GM18907 (cell line): ENCODE measurements around the gene CX3CL1.

ENCODE experiments used
- ATAC-seq: cut with Tn5 transposase; IDR thresholded peaks from one replicate; pipeline ENCODE4 v1.9.1; 2021; ENCODE audit warnings: mild to moderate bottlenecking, moderate library complexity; ENCODE audit not compliant: unreplicated experiment

CX3CL1 gene

DNA sequence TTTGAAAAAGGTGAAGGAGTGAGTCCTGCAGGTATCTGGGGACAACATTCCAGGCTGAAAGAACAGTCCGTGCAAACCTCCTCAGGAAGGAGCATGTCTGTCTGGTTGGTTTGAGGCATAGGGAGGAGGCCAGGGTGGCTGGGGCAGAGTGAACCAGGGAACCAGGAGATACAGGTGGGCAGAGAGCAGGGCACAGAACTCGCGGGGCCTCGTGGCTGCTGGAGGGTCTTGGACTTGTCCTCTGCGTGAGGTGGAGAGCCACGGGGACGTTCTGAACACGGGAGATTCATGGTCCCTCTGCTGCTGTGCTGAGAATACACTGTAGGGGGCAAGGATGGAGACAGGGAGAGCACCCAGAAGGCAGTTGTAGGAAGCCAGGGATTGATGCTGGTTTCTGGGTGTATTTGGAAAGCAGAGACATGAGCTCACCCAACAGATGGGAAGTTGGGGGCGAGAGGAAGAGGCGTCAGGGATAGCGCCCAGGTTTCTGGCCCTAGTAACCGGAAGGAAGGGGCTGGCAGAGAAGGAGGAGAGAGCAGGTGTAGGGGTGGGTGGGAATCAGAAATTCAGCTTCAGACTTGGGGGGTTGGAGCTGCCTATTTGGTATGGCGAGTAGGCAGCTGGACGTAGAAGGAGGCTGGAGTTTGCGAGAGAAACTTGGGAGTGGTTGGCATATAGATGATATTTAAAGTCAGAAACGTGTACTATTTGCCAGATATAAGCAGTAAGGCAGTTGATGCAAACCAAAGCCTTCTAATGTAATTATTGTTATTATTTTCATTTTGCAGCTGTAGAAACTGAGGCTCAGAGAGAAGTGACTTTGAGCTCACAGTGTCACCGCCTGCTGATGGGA is 31.9 kb downstream of the CX3CL1 start, which contains the start of gene CCL17:
Gene CCL17 (plus strand): TSS at position 803 of the 853 bp plus-strand sequence. CDS start 9,166 bp downstream, outside the sequence.
- ATAC-seq = no peak

DNA sequence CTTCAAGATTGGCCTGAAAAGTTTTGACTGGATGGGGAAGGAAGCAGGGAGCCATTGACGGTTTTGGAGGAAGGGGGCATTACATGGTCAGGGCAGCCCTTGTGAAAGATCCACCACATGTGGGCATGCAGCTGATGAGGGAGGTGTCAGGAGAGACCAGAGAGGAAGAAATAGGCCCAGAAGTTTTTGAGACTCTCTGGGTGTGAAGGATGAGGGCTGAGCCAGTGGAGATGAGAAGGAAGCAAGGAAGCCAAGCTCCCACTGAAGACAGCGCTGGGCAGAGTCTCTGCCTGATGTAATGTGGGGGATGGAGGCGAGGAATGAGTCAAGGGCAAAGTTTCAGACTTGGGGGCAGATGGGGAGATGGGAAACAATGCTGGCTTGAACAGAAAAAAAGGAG is 32.8 kb downstream of the CX3CL1 start:
- no peak for ATAC-seq

GRCh38 chr16:57406881-57407280 is 34.6 kb downstream of the CX3CL1 start:
- no peak for ATAC-seq

DNA sequence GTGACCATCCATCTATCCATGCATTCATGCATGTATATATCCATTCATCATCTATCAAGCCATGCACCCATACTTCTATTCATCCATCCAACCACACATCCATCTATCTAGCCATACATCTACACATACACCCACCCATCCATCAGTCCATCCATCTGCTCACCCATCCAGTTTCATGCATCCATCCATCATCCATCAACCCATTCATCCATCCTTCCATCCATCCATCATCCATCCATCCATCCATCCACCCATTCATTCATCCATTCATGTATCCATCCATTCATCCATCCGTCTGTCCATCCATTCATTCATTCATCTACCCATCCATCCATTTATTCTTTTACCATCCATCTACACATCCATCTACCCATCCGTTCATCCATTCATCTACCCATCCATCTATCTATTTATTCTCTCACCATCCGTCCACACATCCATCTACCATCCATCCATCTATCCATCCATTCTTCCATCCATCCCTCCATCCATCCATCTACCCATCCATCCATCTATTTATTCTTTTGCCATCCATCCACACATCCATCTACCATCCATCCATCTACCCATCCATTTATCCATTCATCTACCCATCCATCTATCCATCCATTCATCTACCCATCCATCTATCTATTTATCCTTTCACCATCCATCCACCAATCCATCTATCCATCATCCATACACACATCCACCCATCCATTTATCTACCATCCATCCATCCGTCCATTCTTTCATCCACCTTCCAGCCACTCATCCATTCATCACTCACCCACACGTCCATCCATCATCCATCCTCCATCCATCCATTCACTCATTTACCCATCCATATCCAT is 35.4 kb downstream of the CX3CL1 start:
- no peak for ATAC-seq

DNA sequence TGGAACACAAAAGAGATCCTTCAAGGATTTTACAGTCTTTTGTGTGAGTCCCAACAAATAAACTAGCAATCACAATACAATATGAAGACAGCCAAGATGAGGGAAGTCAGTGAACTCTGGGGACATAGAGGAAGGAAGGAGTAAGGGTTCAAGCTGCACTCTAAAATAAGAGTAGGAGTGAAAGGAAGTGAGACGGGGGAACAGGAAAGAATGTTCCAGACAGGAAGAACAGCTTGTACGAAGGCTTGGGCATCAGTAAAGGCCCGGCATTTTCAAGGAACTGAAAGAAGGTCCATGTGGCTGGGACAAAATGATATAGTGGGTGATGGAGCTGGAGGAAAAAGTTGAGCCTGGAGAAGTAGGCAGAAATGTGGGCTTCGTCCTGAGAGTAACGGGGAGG is 36.8 kb downstream of the CX3CL1 start:
- no peak for ATAC-seq

DNA sequence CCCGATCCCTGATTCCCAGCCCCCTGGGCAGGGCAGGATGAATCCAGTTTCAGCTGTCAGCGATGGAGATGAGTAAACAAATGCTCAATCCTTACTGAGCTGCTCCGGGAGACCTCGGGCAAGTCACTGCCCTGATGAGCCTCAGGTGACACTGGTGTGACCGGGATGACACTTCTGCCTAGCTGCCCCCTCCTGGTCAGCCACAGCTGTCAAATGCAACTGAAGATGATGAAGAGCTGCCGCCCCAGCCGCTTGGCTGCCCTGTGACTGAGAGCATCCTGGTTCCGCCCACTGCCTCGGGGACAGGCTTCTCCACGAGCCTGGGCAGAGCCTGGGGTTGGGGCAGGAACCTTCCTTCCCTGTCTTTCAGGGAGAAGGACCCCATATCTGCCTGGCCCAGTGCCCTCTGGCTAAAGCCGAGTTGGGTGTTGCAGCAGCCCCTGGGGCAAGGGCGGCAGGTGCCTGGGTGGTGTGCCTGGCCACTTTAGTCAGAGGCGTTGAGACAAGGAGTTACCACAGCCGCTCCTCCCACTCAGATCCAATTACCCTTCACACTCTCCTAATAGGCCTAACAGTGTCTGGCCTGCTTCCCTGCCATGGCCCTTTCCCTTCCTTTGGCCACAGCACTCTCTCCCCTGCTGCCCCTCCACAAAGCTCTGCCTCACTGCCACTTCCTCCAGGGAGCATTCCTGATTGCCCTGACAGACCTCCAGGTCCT is 37.7 kb downstream of the CX3CL1 start:
- ATAC-seq = no peak

DNA sequence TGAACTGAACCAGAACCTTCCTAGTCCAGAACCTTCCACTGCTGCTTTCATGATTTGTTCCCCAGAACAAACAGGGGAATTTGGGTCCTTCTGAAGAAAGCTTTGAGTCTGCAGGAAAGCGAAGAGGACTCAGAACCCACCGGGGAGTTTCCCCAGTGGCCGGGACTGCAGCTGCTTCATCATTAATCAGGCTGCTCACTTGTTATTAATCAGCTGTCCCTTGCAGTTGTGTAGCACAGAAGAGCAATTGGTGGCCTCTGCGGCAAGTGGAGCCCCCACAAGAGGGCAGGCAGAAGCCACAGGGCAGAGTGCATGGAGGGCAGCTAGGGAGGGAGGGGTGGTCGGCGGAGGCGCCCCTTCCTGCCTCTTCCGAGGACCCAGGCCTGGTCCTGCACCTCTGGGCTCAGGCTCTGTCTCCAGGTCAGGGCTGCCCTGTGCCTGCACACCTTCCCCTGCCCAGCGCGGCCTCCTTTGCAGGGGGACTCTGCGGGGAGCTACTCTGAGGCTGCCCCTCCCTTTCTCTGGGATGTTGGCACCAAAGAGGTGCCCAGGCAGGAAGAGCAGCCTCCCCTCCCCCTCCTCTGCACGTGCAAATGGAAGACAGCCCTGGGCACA is 39.2 kb downstream of the CX3CL1 start:
- ATAC-seq = peak; percentile 46

GRCh38 chr16:57412584-57412983 is 40.3 kb downstream of the CX3CL1 start:
- no peak for ATAC-seq

DNA sequence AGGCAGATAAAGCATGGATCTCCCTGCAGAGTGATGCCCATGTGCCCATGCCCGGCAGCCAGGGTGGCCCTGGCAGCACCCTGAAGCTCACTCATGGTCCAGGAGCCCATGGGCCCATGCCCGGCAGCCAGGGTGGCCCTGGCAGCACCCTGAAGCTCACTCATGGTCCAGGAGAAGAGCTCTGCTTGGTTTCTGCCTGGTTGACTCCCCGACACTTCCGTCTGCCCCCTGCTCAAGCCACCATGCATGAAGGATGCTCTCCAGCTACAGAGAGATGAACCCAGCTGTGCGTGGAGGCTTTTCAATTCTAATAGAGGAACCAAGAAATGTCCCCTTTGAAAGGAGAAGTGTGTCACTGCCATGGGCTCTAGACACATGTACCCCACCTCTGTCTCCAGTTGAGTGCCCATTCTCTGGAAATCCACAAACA is 41.0 kb downstream of the CX3CL1 start:
- peak; percentile 62 for ATAC-seq

- no peak for ATAC-seq
Observed at GRCh38 chr16:57413733-57414132, 41.4 kb downstream of the CX3CL1 start.

DNA sequence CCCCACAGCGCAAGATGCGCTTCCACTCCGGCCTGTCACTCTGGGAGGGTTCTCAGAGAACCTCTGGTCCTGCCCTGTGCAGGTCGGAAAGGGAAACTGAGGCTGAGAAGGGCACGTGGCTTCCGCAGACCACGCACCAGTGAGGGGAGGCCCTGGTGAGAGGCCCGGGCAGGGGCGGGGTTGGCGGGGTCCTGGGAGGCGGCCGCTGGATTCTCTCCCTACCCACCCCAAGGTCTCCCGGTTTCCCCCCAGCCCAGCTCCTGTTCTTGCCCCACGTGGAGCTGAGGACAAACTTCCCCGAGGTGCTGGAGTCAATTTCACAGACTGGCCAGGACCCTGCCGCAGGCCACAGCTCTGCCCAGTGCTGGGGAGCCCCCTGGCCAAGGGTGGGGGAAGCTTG is 43.8 kb downstream of the CX3CL1 start:
- no peak for ATAC-seq

DNA sequence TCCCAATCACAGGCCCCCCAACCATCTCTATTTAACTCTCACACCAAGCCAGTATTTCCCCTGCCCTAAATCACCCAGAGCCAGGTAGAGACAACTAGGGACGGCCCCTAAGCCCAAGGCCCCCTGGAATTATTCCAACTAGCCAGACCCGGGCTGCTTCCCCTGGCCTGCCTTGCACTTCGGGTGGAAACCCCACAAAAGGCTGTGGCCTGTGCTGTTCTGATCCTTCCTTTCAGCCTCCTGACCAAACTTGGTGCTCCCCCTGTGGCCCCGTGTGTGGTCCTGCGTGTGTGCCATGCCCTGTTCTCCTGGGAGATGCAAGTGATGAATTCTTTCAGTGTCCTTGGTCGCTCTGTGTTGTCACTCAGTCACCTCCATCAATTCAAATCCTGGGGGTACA is 47.2 kb downstream of the CX3CL1 start:
- ATAC-seq = no peak

- ATAC-seq = no peak
Observed at GRCh38 chr16:57422026-57422944, 50.0 kb downstream of the CX3CL1 start.

DNA sequence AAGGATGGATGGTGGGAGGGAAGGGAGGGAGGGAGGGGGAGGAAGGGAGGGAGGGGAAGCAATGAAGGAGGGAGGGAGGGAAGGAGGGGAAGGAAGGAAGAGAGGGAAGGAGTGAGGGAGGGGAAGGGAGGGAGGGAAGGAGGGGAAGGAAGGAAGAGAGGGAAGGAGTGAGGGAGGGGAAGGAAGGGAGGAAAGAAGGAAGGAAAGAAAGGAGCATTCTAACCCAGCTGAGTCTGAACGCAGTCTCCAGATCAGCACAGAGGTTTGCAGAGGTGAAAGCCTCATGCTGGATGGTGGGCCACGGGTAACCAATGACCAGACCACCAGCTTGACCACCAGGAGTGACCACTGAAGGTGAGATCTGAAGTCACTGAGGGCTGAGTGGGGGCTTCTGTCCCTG is 50.9 kb downstream of the CX3CL1 start:
- ATAC-seq = no peak

- ATAC-seq = no peak
Observed at GRCh38 chr16:57424583-57424982, 52.3 kb downstream of the CX3CL1 start.

- no peak for ATAC-seq
Observed at GRCh38 chr16:57426356-57426755, 54.1 kb downstream of the CX3CL1 start.

DNA sequence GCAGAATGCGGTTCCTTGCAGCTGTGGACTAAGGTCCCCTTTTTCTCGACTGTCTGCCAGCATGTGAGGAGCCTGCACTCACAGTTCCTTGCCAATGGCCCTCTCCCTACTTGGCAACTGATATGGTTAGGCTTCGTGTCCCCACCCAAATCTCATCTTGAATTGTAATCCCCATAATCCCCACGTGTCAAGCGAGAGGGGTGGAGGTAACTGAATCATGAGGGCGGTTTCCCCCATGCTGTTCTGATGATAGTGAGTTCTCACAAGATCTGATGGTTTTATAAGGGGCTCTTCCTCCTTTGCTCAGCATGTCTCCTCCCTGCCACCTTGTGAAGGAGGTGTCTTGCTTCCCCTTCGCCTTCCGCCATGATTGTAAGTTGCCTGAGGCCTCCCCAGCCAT is 55.0 kb downstream of the CX3CL1 start:
- ATAC-seq = no peak

DNA sequence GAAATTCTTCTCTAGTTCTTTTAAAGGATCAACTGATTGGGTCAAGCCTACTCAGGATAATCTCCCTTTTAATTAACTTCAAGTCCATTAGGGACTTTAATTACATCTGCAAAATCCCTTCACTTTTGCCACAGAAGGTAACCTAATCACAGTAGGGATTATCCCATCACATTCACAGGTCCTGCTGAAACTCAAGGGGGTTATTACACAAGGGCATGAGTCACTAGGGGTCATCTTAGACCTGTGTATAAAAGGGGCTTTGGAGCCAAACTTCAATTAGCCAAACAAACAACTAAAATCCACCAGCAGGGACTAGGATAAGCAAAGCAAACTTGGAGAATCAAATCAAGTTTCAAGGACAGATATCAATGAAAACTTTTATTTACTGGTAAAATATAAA is 55.5 kb downstream of the CX3CL1 start:
- no peak for ATAC-seq

DNA sequence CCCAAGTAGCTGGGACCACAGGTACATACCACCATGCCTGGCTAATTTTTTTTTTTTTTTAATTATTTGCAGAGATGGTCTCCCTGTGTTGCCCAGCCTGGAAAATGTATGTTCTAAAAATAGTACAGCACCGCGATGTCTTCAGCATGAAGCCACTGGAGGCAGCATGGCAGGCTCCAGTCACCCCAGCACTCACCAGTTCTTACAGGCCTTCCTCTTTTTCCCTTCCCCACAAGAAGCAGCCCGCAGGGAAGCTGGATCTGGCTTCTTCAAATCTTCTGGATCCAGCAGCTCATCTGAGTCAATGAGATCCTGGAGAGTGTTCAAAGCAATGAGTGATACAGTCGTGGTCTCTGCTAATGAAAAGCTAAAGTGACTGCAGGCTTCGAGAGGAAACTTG is 58.7 kb downstream of the CX3CL1 start:
- ATAC-seq = no peak

DNA sequence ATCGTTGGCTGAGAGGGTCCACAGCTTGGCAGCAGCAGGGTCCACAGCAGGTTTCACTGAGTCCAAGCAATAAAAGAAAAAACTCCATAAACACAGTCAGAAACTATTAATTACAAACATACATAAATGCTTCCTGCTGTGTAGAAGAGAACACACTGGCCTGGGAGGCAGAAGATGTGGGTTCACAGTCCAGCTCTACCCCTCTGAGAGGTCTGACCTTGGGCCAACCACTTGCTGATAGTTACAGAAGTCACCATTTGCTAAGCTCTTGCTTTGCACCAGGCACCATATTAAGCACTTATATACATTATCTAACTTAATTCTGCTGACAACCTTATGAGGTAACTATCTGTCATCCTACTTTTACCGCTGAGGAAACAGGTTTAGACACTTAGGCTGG is 60.2 kb downstream of the CX3CL1 start:
- ATAC-seq = no peak
